Thyroid gland (tissue), 4 donors: ENCODE results near the gene NAV2. TPM values are rescaled to one million over a fixed set of nuclear protein-coding genes. Genes with fewer than 3 reads are reported as not detected.

Source experiments
- DNase-seq, 2 donors: peaks; one replicate each; pipeline ENCODE4 v3.0.0-alpha.2; 2019
- H3K27ac ChIP-seq, 3 donors: fragments of 200-600 bp; sonication (generic); 1 replicate in 2 of 3; 2 replicates in 1 of 3; pipeline ENCODE4 v1.5.1; 2016 to 2019; ENCODE audit warnings: mild to moderate bottlenecking in 1 of 3, moderate library complexity in 1 of 3
- H3K27me3 ChIP-seq: fragments of 200-600 bp; sonication (generic); one replicate; pipeline ENCODE4 v1.5.1; 2019
- H3K36me3 ChIP-seq, 2 donors: fragments of 200-600 bp; sonication (generic); one replicate each; pipeline ENCODE4 v1.5.1; 2016 to 2019
- H3K4me1 ChIP-seq, 2 donors: fragments of 200-600 bp; sonication (generic); one replicate each; pipeline ENCODE4 v1.5.1; 2017 to 2019
- H3K4me3 ChIP-seq, 3 donors: fragments of 200-600 bp; sonication (generic); replicated peaks in 1 of 3; 1 replicate in 2 of 3; 2 replicates in 1 of 3; pipeline ENCODE4 v1.5.1; 2016; ENCODE audit warnings: mild to moderate bottlenecking in 1 of 3
- H3K9me3 ChIP-seq: fragments of 200-600 bp; sonication (generic); one replicate; pipeline ENCODE4 v1.5.1; 2017
- CTCF ChIP-seq, 6 experiments: fragments of 200-600 bp in 3 of 6; fragments of 450-650 bp in 3 of 6; sonication (generic) in 3 of 6; IDR thresholded peaks; one replicate each; pipeline ENCODE4 v1.5.1; 2016 to 2019; ENCODE audit warnings: antibody characterized with exemption in 6 of 6, mild to moderate bottlenecking in 2 of 6, inconsistent platforms in 1 of 6, moderate library complexity in 1 of 6
- POLR2A ChIP-seq, 2 donors: fragments of 450-650 bp; IDR thresholded peaks; one replicate each; pipeline ENCODE4 v1.6.1; 2017; ENCODE audit warnings: antibody characterized with exemption in 2 of 2, mild to moderate bottlenecking in 2 of 2, moderate library complexity in 1 of 2
- WGBS, 2 donors: methylation state at CpG; one replicate each; pipeline ENCODE4 v1.1.5; 2017; 5-methylcytosine and 5-hydroxymethylcytosine counted together
- intact Hi-C: fragments of 100-400 bp; cut with DNase I; formaldehyde crosslinking; loops from one replicate; pipeline ENCODE4 v1.15.1; 2023
- total RNA-seq, 4 donors: library from RNA; depleted of rRNA; stranded (reverse); fragments of >200 nt; gene quantifications; one replicate each; pipeline ENCODE4 v1.2.3, GENCODE V29; 2016

Gene NAV2
- total RNA-seq, 4 donors from 2014 or later, result 34.8 to 88.6 (median 54.5) TPM

GRCh38 chr11:20024172-20024935 is 311.7 kb downstream of the NAV2 start:
- Histone ChIP-seq H3K4me3 (peak overlapping the region in 1 of 3 donors; percentile 6), H3K27me3 (no peaks in the 10 kb centered on the region), H3K27ac (peak overlapping the region; percentile 74 to 86 (median 82)), H3K9me3 (no peaks in the 10 kb centered on the region), H3K4me1 (peaks cover 41 to 66% of the 10 kb centered on the region in 2 donors), H3K36me3 (no peaks in the 10 kb centered on the region)
- TF ChIP-seq CTCF (IDR thresholded peaks at IDR 0.05), result no peak
- no peak for TF ChIP-seq POLR2A (IDR thresholded peaks at IDR 0.05)
- intact Hi-C loops, result no loop called here
- DNase-seq, result peak in 1 of 2 donors; percentile 17
- WGBS, 2 donors, result 64 to 68% methylated on average over 5 to 6 of the region's 6 CpGs

- peak; percentile 34 to 37 for DNase-seq
- no peak for TF ChIP-seq POLR2A (IDR thresholded peaks at IDR 0.05)
- no peak for TF ChIP-seq CTCF (IDR thresholded peaks at IDR 0.05)
- peaks cover 42 to 66% of the 10 kb centered on the region in 2 donors for H3K4me1 ChIP-seq
- H3K36me3 ChIP-seq, result no peaks in the 10 kb centered on the region
- H3K4me3 ChIP-seq, result no peak overlapping the region
- H3K27me3 ChIP-seq, result no peaks in the 10 kb centered on the region
- intact Hi-C loops, result no loop called here
- H3K9me3 ChIP-seq, result no peaks in the 10 kb centered on the region
- peak overlapping the region; percentile 74 to 82 (median 82) for H3K27ac ChIP-seq
- WGBS, 2 donors, result 45 to 48% methylated on average over 8 of the region's 8 CpGs
Observed at GRCh38 chr11:20025332-20025840, 312.7 kb downstream of the NAV2 start.

GRCh38 chr11:20026629-20027555 is 314.3 kb downstream of the NAV2 start:
- intact Hi-C loops, result no loop called here
- H3K4me1 ChIP-seq, result peaks cover 55 to 77% of the 10 kb centered on the region in 2 donors
- 40 to 52% methylated on average over 14 to 15 of the region's 15 CpGs for WGBS, 2 donors
- no peaks in the 10 kb centered on the region for H3K36me3 ChIP-seq
- peak; percentile 86 to 90 for DNase-seq
- TF ChIP-seq POLR2A (IDR thresholded peaks at IDR 0.05) (peak in 1 of 2 donors; percentile 23), CTCF (IDR thresholded peaks at IDR 0.05) (no peak)
- no peak overlapping the region for H3K4me3 ChIP-seq
- peak overlapping the region; percentile 72 to 82 (median 82) for H3K27ac ChIP-seq
- H3K9me3 ChIP-seq, result no peaks in the 10 kb centered on the region
- H3K27me3 ChIP-seq, result no peaks in the 10 kb centered on the region

- Histone ChIP-seq H3K4me3 (no peak overlapping the region), H3K9me3 (no peaks in the 10 kb centered on the region), H3K27ac (peak overlapping the region; percentile 72 to 82 (median 82)), H3K27me3 (no peaks in the 10 kb centered on the region), H3K36me3 (no peaks in the 10 kb centered on the region), H3K4me1 (peaks cover 58 to 77% of the 10 kb centered on the region in 2 donors)
- no peak for DNase-seq
- WGBS, 2 donors, result 38 to 51% methylated on average over 4 of the region's 4 CpGs
- intact Hi-C loops, result no loop called here
- TF ChIP-seq CTCF (IDR thresholded peaks at IDR 0.05), result no peak
- TF ChIP-seq POLR2A (IDR thresholded peaks at IDR 0.05), result no peak
Observed at GRCh38 chr11:20027556-20028013, 314.9 kb downstream of the NAV2 start.
